Dermis microvascular lymphatic vessel endothelial cell (primary cell): ENCODE data around the gene PFDN6. TPM values are rescaled to one million over a fixed set of nuclear protein-coding genes. Genes with fewer than 3 reads are reported as not detected.
A peak's percentile ranks its signal among the peaks of the same experiment; 100 is the strongest.
"Not testable (repeated sequence)": the region's sequence is repeated elsewhere in the genome, so short reads cannot be mapped to it uniquely, and the experiment has no call there.

Source experiments
- DNase-seq, 2 donors: peaks; one replicate each; pipeline versions ENCODE4 v3.0.0 to v3.0.0-alpha.2; 2010; ENCODE audit warnings: low read depth in 2 of 2
- total RNA-seq: library from RNA; depleted of rRNA; stranded (reverse); fragments of >200 nt; gene quantifications from 2 replicates; pipeline ENCODE4 v1.2.1, GENCODE V29; 2014

The PFDN6 gene
- total RNA-seq, 1 donor from 2014 or later = 31.5 TPM

- no peak for DNase-seq
Observed at GRCh38 chr6:33273924-33274902, 15.2 kb upstream of the PFDN6 start.

- not testable (repeated sequence) for DNase-seq
Observed at GRCh38 chr6:33275795-33276580, 13.4 kb upstream of the PFDN6 start.

GRCh38 chr6:33276581-33276863, 12.9 kb upstream of the PFDN6 start:
- DNase-seq = no peak

- DNase-seq = peak in 1 of 2 donors; percentile 71
Observed at GRCh38 chr6:33276864-33277662, 12.3 kb upstream of the PFDN6 start, which contains the start of gene B3GALT4. Gene B3GALT4 (plus strand): TSS chr6:33277123. CDS start chr6:33277420, 297 bp downstream.

GRCh38 chr6:33277663-33278391, 11.6 kb upstream of the PFDN6 start:
- no peak for DNase-seq

GRCh38 chr6:33278392-33278741, 11.0 kb upstream of the PFDN6 start:
- no peak for DNase-seq

GRCh38 chr6:33278810-33279209, 10.6 kb upstream of the PFDN6 start:
- DNase-seq = no peak

- DNase-seq = no peak
Observed at GRCh38 chr6:33279257-33279695, 10.1 kb upstream of the PFDN6 start.

GRCh38 chr6:33279971-33280511, 9.4 kb upstream of the PFDN6 start:
- peak in 1 of 2 donors; percentile 79 for DNase-seq

GRCh38 chr6:33280539-33280938, 8.9 kb upstream of the PFDN6 start:
- DNase-seq = no peak

- not testable (repeated sequence) for DNase-seq
Observed at GRCh38 chr6:33285214-33285613, 4.2 kb upstream of the PFDN6 start.

- DNase-seq = no peak
Observed at GRCh38 chr6:33286946-33287914, 2.2 kb upstream of the PFDN6 start.

- no peak for DNase-seq
Observed at GRCh38 chr6:33288141-33288920, 1.1 kb upstream of the PFDN6 start.

GRCh38 chr6:33289784-33290315, 449 bp downstream of the PFDN6 start:
- peak in 1 of 2 donors; percentile 16 for DNase-seq

GRCh38 chr6:33290459-33290858, 1.1 kb downstream of the PFDN6 start:
- no peak for DNase-seq

GRCh38 chr6:33292996-33293682, 3.7 kb downstream of the PFDN6 start:
- no peak for DNase-seq

- DNase-seq = no peak
Observed at GRCh38 chr6:33294086-33294823, 4.9 kb downstream of the PFDN6 start.
